H1 (cell line): ENCODE results near the gene CCDC157. TPM values are rescaled to one million over a fixed set of nuclear protein-coding genes. Genes with fewer than 3 reads are reported as not detected.

Source experiments
- CTCF ChIA-PET: fragments of 300-600 bp; sonication (Branson Sonifier 250); formaldehyde crosslinking; loops from one replicate; lab custom pipeline; 2021; ENCODE audit not compliant: partially characterized antibody; lab: Charles Lee
- POLR2A ChIA-PET: fragments of 300-600 bp; sonication (Branson Sonifier 250); formaldehyde crosslinking; loops from one replicate; lab custom pipeline; 2021; ENCODE audit warnings: inconsistent platforms; ENCODE audit not compliant: partially characterized antibody; lab: Charles Lee
- DNase-seq, 2 experiments: peaks; one replicate each; pipeline versions ENCODE4 v3.0.0 to v3.0.0-alpha.2; 2010 to 2022; ENCODE audit warnings: low spot score in 2 of 2, low read depth in 1 of 2, mixed read lengths in 1 of 2
- FAIRE-seq: peaks from 2 replicates; lab custom pipeline; 2011; peaks lifted over from hg19 to GRCh38; lab: Jason Lieb, UNC
- H2AFZ ChIP-seq: 2 replicates; pipeline ENCODE4 v1.8.1; 2012; ENCODE audit warnings: low read length, inconsistent platforms
- H2AK5ac ChIP-seq: 2 replicates; pipeline ENCODE4 v1.6.1; 2013; ENCODE audit warnings: low read depth, low read length
- H2BK120ac ChIP-seq: replicated peaks from 2 replicates; pipeline ENCODE3; 2013; ENCODE audit warnings: low read depth, low read length, inconsistent platforms
- H2BK12ac ChIP-seq: 2 replicates; pipeline ENCODE4 v1.6.1; 2013; ENCODE audit warnings: low read depth, low read length
- H2BK15ac ChIP-seq: 2 replicates; pipeline ENCODE4 v1.6.1; 2013; ENCODE audit warnings: low read length
- H2BK20ac ChIP-seq: 2 replicates; pipeline ENCODE4 v1.6.1; 2013; ENCODE audit warnings: low read length
- H2BK5ac ChIP-seq: 2 replicates; pipeline ENCODE4 v1.6.1; 2013; ENCODE audit warnings: low read depth, low read length
- H3K14ac ChIP-seq: 2 replicates; pipeline ENCODE4 v1.6.1; 2013; ENCODE audit warnings: inconsistent platforms; ENCODE audit not compliant: insufficient read length
- H3K18ac ChIP-seq: 2 replicates; pipeline ENCODE4 v1.6.1; 2013; ENCODE audit warnings: low read length; ENCODE audit errors: extremely low read depth
- H3K23ac ChIP-seq: 2 replicates; pipeline ENCODE4 v1.6.1; 2013; ENCODE audit warnings: inconsistent platforms; ENCODE audit not compliant: insufficient read length
- H3K23me2 ChIP-seq: 2 replicates; pipeline ENCODE4 v1.6.1; 2013; ENCODE audit warnings: low read depth, low read length
- H3K27ac ChIP-seq: 2 replicates; pipeline ENCODE4 v1.6.1; 2011; ENCODE audit warnings: low read depth, low read length, inconsistent platforms
- H3K27me3 ChIP-seq, 4 experiments: replicated peaks in 1 of 4; 1 replicate in 1 of 4; 2 replicates in 3 of 4; pipeline versions ENCODE4 v1.6.1 to v1.8.1; 2011 to 2013; ENCODE audit warnings: low read length in 3 of 4, mild to moderate bottlenecking in 3 of 4, inconsistent platforms in 2 of 4, mixed read lengths in 2 of 4, moderate library complexity in 1 of 4; ENCODE audit not compliant: control insufficient read depth in 3 of 4, insufficient read depth in 3 of 4; ENCODE audit errors: extremely low read depth in 1 of 4
- H3K36me3 ChIP-seq, 4 experiments: 2 replicates each; pipeline versions ENCODE4 v1.6.1 to v1.8.1; 2011 to 2013; ENCODE audit warnings: mild to moderate bottlenecking in 4 of 4, low read length in 3 of 4, moderate library complexity in 2 of 4, control low read depth in 1 of 4, inconsistent platforms in 1 of 4; ENCODE audit not compliant: insufficient read depth in 4 of 4, control insufficient read depth in 2 of 4
- H3K4ac ChIP-seq: replicated peaks from 2 replicates; pipeline ENCODE3; 2013; ENCODE audit warnings: low read length, low read depth, mixed read lengths, inconsistent platforms; ENCODE audit not compliant: insufficient read length
- H3K4me1 ChIP-seq, 4 experiments: replicated peaks in 1 of 4; 1 replicate in 1 of 4; 2 replicates in 3 of 4; pipeline versions ENCODE4 v1.6.1 to v1.8.1; 2011 to 2013; ENCODE audit warnings: low read length in 3 of 4, inconsistent platforms in 2 of 4, mixed read lengths in 1 of 4; ENCODE audit not compliant: insufficient read depth in 4 of 4, control insufficient read depth in 3 of 4
- H3K4me2 ChIP-seq, 2 experiments: 2 replicates each; pipeline versions ENCODE4 v1.6.1 to v1.8.1; 2011 to 2013; ENCODE audit warnings: low read depth in 2 of 2, low read length in 2 of 2, control low read depth in 1 of 2, inconsistent platforms in 1 of 2, mild to moderate bottlenecking in 1 of 2; ENCODE audit not compliant: insufficient read depth in 1 of 2
- H3K4me3 ChIP-seq, 4 experiments: fragments of 200-600, 300-600 bp in 1 of 4; sonication (generic), shearing (Covaris generic), sonication (Bioruptor Twin) in 1 of 4; 2 replicates each; pipeline versions ENCODE4 v1.5.1 to v1.8.1; 2011 to 2016; ENCODE audit warnings: low read length in 4 of 4, low read depth in 3 of 4, control low read depth in 2 of 4, inconsistent platforms in 2 of 4, mild to moderate bottlenecking in 2 of 4, mixed read lengths in 1 of 4, moderate library complexity in 1 of 4; ENCODE audit not compliant: insufficient read depth in 2 of 4; ENCODE audit errors: extremely low read depth in 1 of 4
- H3K56ac ChIP-seq: replicated peaks from 2 replicates; pipeline ENCODE3; 2013; ENCODE audit warnings: low read depth, mild to moderate bottlenecking, mixed read lengths, low read length, inconsistent platforms; ENCODE audit not compliant: insufficient read length
- H3K79me1 ChIP-seq: 2 replicates; pipeline ENCODE4 v1.6.1; 2013; ENCODE audit warnings: low read depth, low read length, control low read depth
- H3K79me2 ChIP-seq, 2 experiments: 2 replicates each; pipeline versions ENCODE4 v1.6.1 to v1.8.1; 2012 to 2013; ENCODE audit warnings: low read length in 2 of 2, mild to moderate bottlenecking in 2 of 2, inconsistent platforms in 1 of 2; ENCODE audit not compliant: insufficient read depth in 2 of 2, control insufficient read depth in 1 of 2
- H3K9ac ChIP-seq, 4 experiments: replicated peaks in 1 of 4; 1 replicate in 1 of 4; 2 replicates in 3 of 4; pipeline versions ENCODE4 v1.6.1 to v1.8.1; 2011 to 2013; ENCODE audit warnings: low read depth in 3 of 4, low read length in 3 of 4, control low read depth in 2 of 4, mild to moderate bottlenecking in 2 of 4, moderate library complexity in 2 of 4, inconsistent platforms in 1 of 4; ENCODE audit errors: extremely low read depth in 1 of 4
- H3K9me3 ChIP-seq, 2 experiments: 2 replicates each; pipeline versions ENCODE4 v1.6.1 to v1.8.1; 2012 to 2013; ENCODE audit warnings: mild to moderate bottlenecking in 2 of 2, moderate library complexity in 2 of 2, control low read depth in 1 of 2, inconsistent platforms in 1 of 2, low read depth in 1 of 2, low read length in 1 of 2, mixed read lengths in 1 of 2; ENCODE audit not compliant: insufficient read depth in 2 of 2
- H4K20me1 ChIP-seq, 2 experiments: replicated peaks in 1 of 2; 2 replicates each; pipeline versions ENCODE3 to v1.8.1; 2011 to 2013; ENCODE audit warnings: inconsistent platforms in 2 of 2, low read length in 2 of 2, mild to moderate bottlenecking in 1 of 2; ENCODE audit not compliant: insufficient read depth in 2 of 2, control insufficient read depth in 1 of 2
- H4K5ac ChIP-seq: 2 replicates; pipeline ENCODE4 v1.6.1; 2013; ENCODE audit warnings: low read length, low read depth, mixed read lengths, inconsistent platforms; ENCODE audit not compliant: insufficient read length
- H4K8ac ChIP-seq: 2 replicates; pipeline ENCODE4 v1.8.0; 2013; ENCODE audit warnings: mild to moderate bottlenecking, moderate library complexity, low read length, inconsistent platforms; ENCODE audit not compliant: insufficient read depth; ENCODE audit errors: extremely low read depth
- H4K91ac ChIP-seq: replicated peaks from 2 replicates; pipeline ENCODE3; 2013; ENCODE audit warnings: low read length, mixed read lengths, inconsistent platforms; ENCODE audit not compliant: insufficient read length
- BCL11A ChIP-seq, 2 experiments: IDR thresholded peaks; one replicate each; pipeline ENCODE4 v1.6.1; 2011; ENCODE audit warnings: low read depth in 2 of 2, low read length in 2 of 2, mild to moderate bottlenecking in 2 of 2
- CHD1 ChIP-seq: IDR thresholded peaks from 2 replicates; pipeline ENCODE4 v1.6.1; 2012; ENCODE audit warnings: low read depth, low read length, improper control_type of control experiment
- CREB1 ChIP-seq: IDR thresholded peaks from 2 replicates; pipeline ENCODE4 v1.6.1; 2012; ENCODE audit warnings: inconsistent platforms
- NANOG ChIP-seq: IDR thresholded peaks from 2 replicates; pipeline ENCODE4 v1.6.1; 2011; ENCODE audit warnings: low read length, low read depth, mild to moderate bottlenecking, inconsistent platforms; ENCODE audit not compliant: insufficient read depth, poor library complexity, severe bottlenecking
- POLR2AphosphoS5 ChIP-seq: IDR thresholded peaks from 2 replicates; pipeline ENCODE4 v1.6.1; 2011; ENCODE audit warnings: low read depth, low read length
- SIRT6 ChIP-seq: IDR thresholded peaks from one replicate; pipeline ENCODE4 v1.7.1; 2012; ENCODE audit warnings: low read length, inconsistent platforms
- SIX5 ChIP-seq: IDR thresholded peaks from 2 replicates; pipeline ENCODE4 v1.6.1; 2011; ENCODE audit warnings: mild to moderate bottlenecking, low read depth, low read length
- SP2 ChIP-seq: IDR thresholded peaks from 2 replicates; pipeline ENCODE4 v1.6.1; 2012; ENCODE audit warnings: mild to moderate bottlenecking, low read length, inconsistent platforms
- TBP ChIP-seq: IDR thresholded peaks from 2 replicates; pipeline ENCODE4 v1.6.1; 2011; ENCODE audit warnings: low read depth, low read length, improper control_type of control experiment
- TCF12 ChIP-seq: IDR thresholded peaks from 2 replicates; pipeline ENCODE4 v1.6.1; 2011; ENCODE audit warnings: low read depth, mild to moderate bottlenecking, low read length
- USF2 ChIP-seq: IDR thresholded peaks from 2 replicates; pipeline ENCODE4 v1.6.1; 2011; ENCODE audit warnings: low read length, improper control_type of control experiment
- WGBS, 2 experiments: shearing (Covaris generic) in 1 of 2; methylation state at CpG; one replicate each; pipeline versions ENCODE4 v1.1.6 to v1.1.7; 2013 to 2015; ENCODE audit warnings: low lambda C conversion rate in 2 of 2, mixed read lengths in 2 of 2, inconsistent platforms in 1 of 2, low coverage in 1 of 2, missing lambda C conversion rate in 1 of 2; ENCODE audit not compliant: insufficient replicate concordance in 2 of 2, insufficient coverage in 1 of 2, insufficient read length in 1 of 2; ENCODE audit errors: extremely low coverage in 1 of 2, missing lambda C conversion rate in 1 of 2; 5-methylcytosine and 5-hydroxymethylcytosine counted together
- polyA plus RNA-seq, 7 experiments: library from polyadenylated mRNA; depleted of rRNA in 3 of 7; stranded (reverse) in 5 of 7; unstranded in 2 of 7; fragments of >200 nt in 5 of 7; fragments of 200-250 nt in 2 of 7; gene quantifications; 1 replicate in 5 of 7; 2 replicates in 1 of 7; 4 replicates in 1 of 7; pipeline versions ENCODE4 v1.2.1 to v1.2.3, GENCODE V29; 2011 to 2013; ENCODE audit warnings: missing spikeins in 2 of 7, mixed read lengths in 2 of 7
- total RNA-seq: library from RNA; stranded (reverse); fragmentation: NEBNext Ultra II Directional; extraction: Animal tissue kit (Norgen Biotek cat#: 25700); gene quantifications from 2 replicates; pipeline ENCODE4 v1.2.1, GENCODE V29; 2021

The CCDC157 gene
- total and polyA plus RNA-seq, 2 of the 8 experiments (the other 6 are each of a cell fraction or from before 2014, with no cell fraction given): 4.1 to 8.4 TPM

- H3K27ac ChIP-seq: no peak overlapping the region
- H2BK15ac ChIP-seq: peak overlapping the region; percentile 81; the same call in 1 of the 2 replicates
- H2AK5ac ChIP-seq: no peak overlapping the region
- no peaks in the 10 kb centered on the region for H3K79me1 ChIP-seq
- peaks cover 0 to 5% (median 2%) of the 10 kb centered on the region in 4 experiments; a peak in 3 of 8 replicates for H3K36me3 ChIP-seq
- H3K18ac ChIP-seq: no peak overlapping the region
- H3K9ac ChIP-seq: 0 out of 7 replicates have a peak overlapping the region, but pooled peaks of 1 of the 4 experiments have one; percentile 22
- no peak overlapping the region for H3K4me2 ChIP-seq
- ChIA-PET POLR2A (interaction anchor here (0.9 to 11.8 kb wide), 3 partner anchors 11 to 20 kb away, joined by 3 to 129 read pairs (median 7); partner anchors contain the start of genes CCDC157 and SF3A1), CTCF (interaction anchor here (1.0 to 6.3 kb wide), 2 partner anchors 27 to 82 kb away, joined by 3 to 26 read pairs; partner anchors contain the start of gene CASTOR1)
- no peak overlapping the region for H2BK12ac ChIP-seq
- H4K20me1 ChIP-seq: peaks cover 3 to 7% of the 10 kb centered on the region in 2 experiments
- DNase-seq (no peak), FAIRE-seq (no peak)
- H3K9me3 ChIP-seq: no peaks in the 10 kb centered on the region
- TF ChIP-seq SIX5: no peak
- no peak for TF ChIP-seq CHD1
- no peak for TF ChIP-seq SP2
- no peak for TF ChIP-seq CREB1
- TF ChIP-seq TBP: no peak
- TF ChIP-seq POLR2AphosphoS5: no peak
- no peak for TF ChIP-seq BCL11A (IDR thresholded peaks at IDR 0.05; ENCODE audit: low read depth in 2 of 2, low read length in 2 of 2)
- TF ChIP-seq TCF12: no peak
- no peak for TF ChIP-seq NANOG
- TF ChIP-seq USF2: no peak
- no peak for TF ChIP-seq SIRT6
- H3K14ac ChIP-seq: no peak overlapping the region
- H2BK20ac ChIP-seq: no peak overlapping the region
- no peak overlapping the region for H4K5ac ChIP-seq
- peak overlapping the region; percentile 31 for H4K8ac ChIP-seq
- H3K79me2 ChIP-seq: no peaks in the 10 kb centered on the region
- no peak overlapping the region for H2AFZ ChIP-seq
- H4K91ac ChIP-seq: no peak overlapping the region
- H3K4ac ChIP-seq: no peak overlapping the region
- no peak overlapping the region for H3K23ac ChIP-seq
- no peaks in the 10 kb centered on the region for H3K23me2 ChIP-seq
- no peak overlapping the region for H2BK5ac ChIP-seq
- peaks cover 0 to 2% (median 0%) of the 10 kb centered on the region in 4 experiments; a peak in 1 of 7 replicates for H3K4me1 ChIP-seq
- 84% methylated on average over 19 of the region's 19 CpGs; no CpG with 5 or more reads in 1 of the 2 experiments for WGBS, 2 experiments
- H3K56ac ChIP-seq: no peak overlapping the region
- H3K27me3 ChIP-seq: no peaks in the 10 kb centered on the region; a peak in 1 of 7 replicates
- H3K4me3 ChIP-seq: no peak overlapping the region
- H2BK120ac ChIP-seq: no peak overlapping the region
Measured at GRCh38 chr22:30370641-30371230, 13.9 kb downstream of the CCDC157 start.
